ENCODE measurements around the gene EXOC6B. TPM values are rescaled to one million over a fixed set of nuclear protein-coding genes. Genes with fewer than 3 reads are reported as not detected.

The EXOC6B gene
- total RNA-seq, 1 experiment from 2014 or later: 33.7 TPM

GRCh38 chr2:72524071-72524470, 301.8 kb downstream of the EXOC6B start (continued):
- TF ChIP-seq IRF1 (CRISPR knock-in tag; IDR thresholded peaks at IDR 0.05): no peak

- H3K4me1 Mint-ChIP-seq: peaks cover 4% of the 10 kb centered on the region
- CTCF ChIA-PET: no interaction called here
- no peaks in the 10 kb centered on the region for H3K36me3 Mint-ChIP-seq
- no peaks in the 10 kb centered on the region for H3K9me3 Mint-ChIP-seq
- no peak overlapping the region for H3K4me3 Mint-ChIP-seq
- ATAC-seq (no peak), DNase-seq (ENCODE audit: low spot score) (no peak)
- TF ChIP-seq E2F1 (CRISPR knock-in tag; IDR thresholded peaks at IDR 0.05): no peak
- TF ChIP-seq JUN (CRISPR knock-in tag; IDR thresholded peaks at IDR 0.05): no peak
- TF ChIP-seq FOXP1 (CRISPR knock-in tag; IDR thresholded peaks at IDR 0.05; ENCODE audit: borderline replicate concordance): no peak
- TF ChIP-seq ATF1 (CRISPR knock-in tag; IDR thresholded peaks at IDR 0.05): no peak
- TF ChIP-seq IRF1 (CRISPR knock-in tag; IDR thresholded peaks at IDR 0.05): no peak
- TF ChIP-seq IRF2 (CRISPR knock-in tag; IDR thresholded peaks at IDR 0.05; ENCODE audit: borderline replicate concordance, low read depth): no peak
- no peak for TF ChIP-seq CTCF (IDR thresholded peaks at IDR 0.05)
- peak overlapping the region; percentile 16 for H3K27ac Mint-ChIP-seq
- H3K27me3 Mint-ChIP-seq (ENCODE audit: low read depth): no peaks in the 10 kb centered on the region
- POLR2A ChIA-PET: interaction anchor here (0.6 kb wide), 1 partner anchor 1228 kb away, joined by 3 read pairs; no protein-coding TSS in a partner anchor
These were observed 310.1 kb downstream of the EXOC6B start for GRCh38 chr2:72515696-72516095.

GRCh38 chr2:72513011-72513410, 312.8 kb downstream of the EXOC6B start:
- DNase-seq (ENCODE audit: low spot score): no peak
- ChIA-PET POLR2A (no interaction called here), CTCF (interaction anchor here (1.0 kb wide), 1 partner anchor 15 kb away, joined by 3 read pairs; no protein-coding TSS in a partner anchor)
- Mint-ChIP-seq H3K4me3 (no peak overlapping the region), H3K9me3 (no peaks in the 10 kb centered on the region), H3K27me3 (ENCODE audit: low read depth) (no peaks in the 10 kb centered on the region), H3K36me3 (no peaks in the 10 kb centered on the region), H3K27ac (no peak overlapping the region), H3K4me1 (peaks cover 4% of the 10 kb centered on the region)
- TF ChIP-seq ZNF232 (CRISPR knock-in tag; IDR thresholded peaks at IDR 0.05): no peak
- no peak for TF ChIP-seq USF2 (CRISPR knock-in tag; IDR thresholded peaks at IDR 0.05)
- no peak for ATAC-seq

- H3K4me3 Mint-ChIP-seq: no peak overlapping the region
- H3K27ac Mint-ChIP-seq: no peak overlapping the region
- H3K9me3 Mint-ChIP-seq: no peaks in the 10 kb centered on the region
- peaks cover 4% of the 10 kb centered on the region for H3K4me1 Mint-ChIP-seq
- ATAC-seq (no peak), DNase-seq (ENCODE audit: low spot score) (no peak)
- H3K36me3 Mint-ChIP-seq: no peaks in the 10 kb centered on the region
- ChIA-PET CTCF (interaction anchor here (1.0 kb wide), 1 partner anchor 16 kb away, joined by 3 read pairs; no protein-coding TSS in a partner anchor), POLR2A (no interaction called here)
- H3K27me3 Mint-ChIP-seq (ENCODE audit: low read depth): no peaks in the 10 kb centered on the region
- no peak for TF ChIP-seq PRRX2 (CRISPR knock-in tag; IDR thresholded peaks at IDR 0.05)
- TF ChIP-seq ESRRA (CRISPR knock-in tag; IDR thresholded peaks at IDR 0.05; ENCODE audit: borderline replicate concordance): no peak
- no peak for TF ChIP-seq ZNF532 (CRISPR knock-in tag; IDR thresholded peaks at IDR 0.05; ENCODE audit: borderline replicate concordance)
- no peak for TF ChIP-seq GTF2I (CRISPR knock-in tag; conservative IDR thresholded peaks at IDR 0.05)
- no peak for TF ChIP-seq JAZF1 (CRISPR knock-in tag; IDR thresholded peaks at IDR 0.05)
- no peak for TF ChIP-seq HMGXB4 (CRISPR knock-in tag; IDR thresholded peaks at IDR 0.05)
- no peak for TF ChIP-seq ATF2 (CRISPR knock-in tag; IDR thresholded peaks at IDR 0.05; ENCODE audit: borderline replicate concordance, low read depth)
- TF ChIP-seq ATF1 (CRISPR knock-in tag; IDR thresholded peaks at IDR 0.05): no peak
- no peak for TF ChIP-seq NFE2L1 (CRISPR knock-in tag; IDR thresholded peaks at IDR 0.05)
These were observed 313.5 kb downstream of the EXOC6B start for GRCh38 chr2:72512376-72512775.
